ACHN (cell line): Measurements from ENCODE around the gene NDUFS3.
"Not testable (repeated sequence)": the region's sequence is repeated elsewhere in the genome, so short reads cannot be mapped to it uniquely, and the experiment has no call there.

Experiments
- DNase-seq: peaks from one replicate; pipeline ENCODE4 v3.0.0-alpha.2; 2015
- in situ Hi-C: cut with HindIII; loops from 2 replicates; pipeline ENCODE4 v1.10.0; 2017; ENCODE audit warnings: low sequenced_read_pairs, low pct_ligation_motif_present, low pct_unique_long_range_greater_than_20kb

NDUFS3 gene

GRCh38 chr11:47553406-47553743 lies 25.5 kb upstream of the NDUFS3 start:
- in situ Hi-C loops, result no loop called here
- no peak for DNase-seq

- DNase-seq, in situ Hi-C loops: not testable (repeated sequence)
Measured at GRCh38 chr11:47557004-47557403, 21.9 kb upstream of the NDUFS3 start.

- DNase-seq, result no peak
- in situ Hi-C loops, result no loop called here
Measured at GRCh38 chr11:47558695-47559094, 20.2 kb upstream of the NDUFS3 start.

- in situ Hi-C loops, result no loop called here
- DNase-seq, result no peak
Measured at GRCh38 chr11:47560426-47560825, 18.4 kb upstream of the NDUFS3 start.

GRCh38 chr11:47562393-47562792 lies 16.5 kb upstream of the NDUFS3 start:
- DNase-seq, in situ Hi-C loops: not testable (repeated sequence)

- in situ Hi-C loops, DNase-seq: not testable (repeated sequence)
Measured at GRCh38 chr11:47564366-47564765, 14.5 kb upstream of the NDUFS3 start.

- in situ Hi-C loops, result no loop called here
- no peak for DNase-seq
Measured at GRCh38 chr11:47564933-47565339, 13.9 kb upstream of the NDUFS3 start.

- peak; percentile 75 for DNase-seq
- in situ Hi-C loops, result no loop called here
Measured at GRCh38 chr11:47565340-47566148, 13.3 kb upstream of the NDUFS3 start, which contains the start of gene PTPMT1. Gene PTPMT1 (plus strand): TSS chr11:47565599. CDS start chr11:47565623, 24 bp downstream.

- in situ Hi-C loops, result no loop called here
- DNase-seq, result no peak
Measured at GRCh38 chr11:47566149-47566698, 12.7 kb upstream of the NDUFS3 start.

- DNase-seq, result no peak
Measured at GRCh38 chr11:47569646-47570045, 9.2 kb upstream of the NDUFS3 start.

GRCh38 chr11:47570651-47571356 lies 8.1 kb upstream of the NDUFS3 start:
- DNase-seq, result no peak
- in situ Hi-C loops, result no loop called here

More at GRCh38 chr11:47569646-47570045, 9.2 kb upstream of the NDUFS3 start:
- in situ Hi-C loops, result no loop called here

GRCh38 chr11:47571357-47571729 lies 7.5 kb upstream of the NDUFS3 start:
- no peak for DNase-seq
- in situ Hi-C loops, result no loop called here

- in situ Hi-C loops, result no loop called here
Measured at GRCh38 chr11:47571895-47572294, 7.0 kb upstream of the NDUFS3 start.

GRCh38 chr11:47572715-47573255 lies 6.1 kb upstream of the NDUFS3 start:
- no peak for DNase-seq
- in situ Hi-C loops, result no loop called here

More at GRCh38 chr11:47571895-47572294, 7.0 kb upstream of the NDUFS3 start:
- DNase-seq, result no peak

GRCh38 chr11:47573321-47573720 lies 5.6 kb upstream of the NDUFS3 start:
- no peak for DNase-seq
- in situ Hi-C loops, result no loop called here

GRCh38 chr11:47577460-47578041 lies 1.3 kb upstream of the NDUFS3 start:
- no peak for DNase-seq
- in situ Hi-C loops, result no loop called here

GRCh38 chr11:47583844-47584243 lies 5.0 kb downstream of the NDUFS3 start:
- in situ Hi-C loops, result no loop called here
- DNase-seq, result no peak

GRCh38 chr11:47586098-47586855 lies 7.4 kb downstream of the NDUFS3 start, which contains the start of gene FAM180B:
Gene FAM180B (plus strand): TSS chr11:47586678. CDS start chr11:47586769, 91 bp downstream.
- in situ Hi-C loops, result no loop called here

More at GRCh38 chr11:47586098-47586855, 7.4 kb downstream of the NDUFS3 start, which contains the start of gene FAM180B:
- no peak for DNase-seq
